ENCODE results near the gene SEMA3A. TPM values are rescaled to one million over a fixed set of nuclear protein-coding genes. Genes with fewer than 3 reads are reported as not detected.

The SEMA3A gene
- total and polyA plus RNA-seq, 7 donors, result 0.05 to 0.79 (median 0.32) TPM

DNA sequence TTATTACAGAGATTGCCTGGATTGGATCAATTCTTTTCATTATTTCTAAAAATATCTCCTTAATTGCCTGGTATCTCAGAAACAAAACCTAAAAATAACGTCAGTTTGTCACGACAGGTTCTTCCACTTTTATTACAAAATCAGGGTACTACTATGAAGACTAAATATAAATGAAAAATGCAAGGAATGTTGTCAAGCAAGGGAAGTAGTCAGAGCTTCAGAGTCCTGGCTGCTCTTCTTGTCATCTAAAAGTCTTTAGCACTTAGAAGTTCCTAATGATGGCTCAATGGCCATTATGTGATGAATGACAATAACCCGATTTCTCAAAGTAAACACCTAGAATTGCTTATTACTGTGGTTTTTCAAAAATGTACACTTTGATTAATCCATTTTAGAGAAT, 192.2 kb downstream of the SEMA3A start:
- intact Hi-C loops (cut with DNase I), result no loop called here
- DNase-seq (no peak), ATAC-seq (no peak)
- Histone ChIP-seq H3K4me1 (no peaks in the 10 kb centered on the region), H3K9me3 (no peaks in the 10 kb centered on the region), H3K27ac (no peak overlapping the region), H3K4me3 (no peak overlapping the region), H3K27me3 (ENCODE audit: insufficient read depth in 3 of 3, low read length in 2 of 3) (no peaks in the 10 kb centered on the region), H3K36me3 (ENCODE audit: insufficient read depth in 1 of 2, low read depth in 1 of 2) (no peaks in the 10 kb centered on the region)
- WGBS, 3 donors, result 66 to 79% (median 67%) methylated on average over 3 of the region's 3 CpGs
- TF ChIP-seq, protein P1, sequence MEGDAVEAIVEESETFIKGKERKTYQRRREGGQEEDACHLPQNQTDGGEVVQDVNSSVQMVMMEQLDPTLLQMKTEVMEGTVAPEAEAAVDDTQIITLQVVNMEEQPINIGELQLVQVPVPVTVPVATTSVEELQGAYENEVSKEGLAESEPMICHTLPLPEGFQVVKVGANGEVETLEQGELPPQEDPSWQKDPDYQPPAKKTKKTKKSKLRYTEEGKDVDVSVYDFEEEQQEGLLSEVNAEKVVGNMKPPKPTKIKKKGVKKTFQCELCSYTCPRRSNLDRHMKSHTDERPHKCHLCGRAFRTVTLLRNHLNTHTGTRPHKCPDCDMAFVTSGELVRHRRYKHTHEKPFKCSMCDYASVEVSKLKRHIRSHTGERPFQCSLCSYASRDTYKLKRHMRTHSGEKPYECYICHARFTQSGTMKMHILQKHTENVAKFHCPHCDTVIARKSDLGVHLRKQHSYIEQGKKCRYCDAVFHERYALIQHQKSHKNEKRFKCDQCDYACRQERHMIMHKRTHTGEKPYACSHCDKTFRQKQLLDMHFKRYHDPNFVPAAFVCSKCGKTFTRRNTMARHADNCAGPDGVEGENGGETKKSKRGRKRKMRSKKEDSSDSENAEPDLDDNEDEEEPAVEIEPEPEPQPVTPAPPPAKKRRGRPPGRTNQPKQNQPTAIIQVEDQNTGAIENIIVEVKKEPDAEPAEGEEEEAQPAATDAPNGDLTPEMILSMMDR (IDR thresholded peaks at IDR 0.05), result no peak

DNA sequence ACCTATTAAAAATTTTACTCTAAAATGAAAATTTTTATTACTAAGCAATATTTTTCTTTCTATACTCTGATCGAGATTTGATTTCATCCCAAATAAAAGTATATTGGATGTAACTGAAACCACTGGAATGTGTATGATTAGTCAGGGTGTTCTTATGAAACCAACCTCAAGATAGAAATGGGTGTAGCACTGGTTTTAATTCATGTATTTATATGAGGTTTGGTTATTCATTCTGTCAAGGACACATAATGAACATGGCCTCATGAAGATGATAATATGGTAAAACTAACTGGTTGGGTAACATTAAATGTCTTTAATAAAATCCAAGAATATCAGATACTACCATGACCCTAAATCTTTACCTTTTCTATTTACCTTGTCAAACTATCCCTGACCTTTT, 197.7 kb downstream of the SEMA3A start:
- H3K27me3 ChIP-seq (ENCODE audit: insufficient read depth in 3 of 3, low read length in 2 of 3), result no peaks in the 10 kb centered on the region
- H3K4me3 ChIP-seq, result no peak overlapping the region
- TF ChIP-seq, protein P1 (IDR thresholded peaks at IDR 0.05), result no peak
- DNase-seq (no peak), ATAC-seq (no peak)
- 0% methylated on average over 1 of the region's 1 CpG for WGBS, 3 donors
- intact Hi-C loops (cut with DNase I), result no loop called here
- H3K36me3 ChIP-seq (ENCODE audit: insufficient read depth in 1 of 2, low read depth in 1 of 2), result no peaks in the 10 kb centered on the region
- H3K27ac ChIP-seq, result no peak overlapping the region
- H3K9me3 ChIP-seq, result no peaks in the 10 kb centered on the region
- H3K4me1 ChIP-seq, result no peaks in the 10 kb centered on the region

DNA sequence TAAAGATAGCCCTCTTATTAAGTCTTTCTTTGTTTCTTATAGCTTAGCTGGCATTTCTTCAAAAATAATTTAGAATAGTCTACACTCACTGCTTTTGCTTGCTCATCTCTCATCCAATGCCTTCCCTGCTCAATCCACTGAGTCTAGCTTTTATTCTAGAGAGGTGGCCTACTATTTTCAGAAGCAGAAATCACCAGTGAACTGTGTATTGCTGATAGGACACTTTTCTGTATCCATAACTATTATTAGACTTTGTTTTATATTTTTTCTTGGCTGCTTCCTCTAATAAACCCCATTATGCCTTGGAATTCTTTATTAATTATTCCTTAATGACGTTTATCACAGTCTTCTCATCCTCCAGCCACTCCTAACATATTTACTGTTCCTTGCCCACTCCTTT, 206.8 kb downstream of the SEMA3A start:
- H3K9me3 ChIP-seq, result no peaks in the 10 kb centered on the region
- H3K27ac ChIP-seq, result no peak overlapping the region
- intact Hi-C loops (cut with DNase I), result no loop called here
- H3K36me3 ChIP-seq (ENCODE audit: insufficient read depth in 1 of 2, low read depth in 1 of 2), result no peaks in the 10 kb centered on the region
- TF ChIP-seq, protein P1 (IDR thresholded peaks at IDR 0.05), result no peak
- H3K4me1 ChIP-seq, result no peaks in the 10 kb centered on the region
- DNase-seq (no peak), ATAC-seq (no peak)
- no peak overlapping the region for H3K4me3 ChIP-seq
- WGBS, 3 donors, result 57 to 63% (median 61%) methylated on average over 1 of the region's 1 CpG
- no peaks in the 10 kb centered on the region for H3K27me3 ChIP-seq (ENCODE audit: insufficient read depth in 3 of 3, low read length in 2 of 3)

DNA sequence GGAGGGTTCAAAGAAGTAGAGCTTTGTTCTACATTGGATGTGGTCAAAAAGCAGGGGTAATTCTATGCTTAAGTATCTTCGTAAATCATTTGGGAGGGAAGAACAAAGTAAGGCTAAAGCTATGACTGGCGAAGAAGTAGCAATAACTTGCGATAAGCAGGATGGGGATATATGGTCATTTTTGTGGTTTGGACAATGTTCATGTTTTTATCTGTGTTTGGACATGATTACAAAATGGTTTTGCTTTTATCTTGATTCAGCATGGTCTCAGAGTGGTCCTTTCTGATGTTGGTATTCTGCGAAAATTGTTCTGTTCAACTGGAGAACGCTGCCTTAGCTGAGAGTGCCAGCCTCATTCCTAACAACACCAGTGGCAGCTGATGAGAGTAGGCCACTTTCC, 208.8 kb downstream of the SEMA3A start:
- Histone ChIP-seq H3K27me3 (ENCODE audit: insufficient read depth in 3 of 3, low read length in 2 of 3) (no peaks in the 10 kb centered on the region), H3K9me3 (no peaks in the 10 kb centered on the region), H3K4me3 (no peak overlapping the region), H3K4me1 (no peaks in the 10 kb centered on the region), H3K36me3 (ENCODE audit: insufficient read depth in 1 of 2, low read depth in 1 of 2) (no peaks in the 10 kb centered on the region), H3K27ac (no peak overlapping the region)
- ATAC-seq, result no peak
- intact Hi-C loops (cut with DNase I), result no loop called here
- TF ChIP-seq, protein P1 (IDR thresholded peaks at IDR 0.05), result no peak
- DNase-seq, result no peak
- WGBS, 3 donors, result 91 to 94% (median 94%) methylated on average over 5 of the region's 5 CpGs

DNA sequence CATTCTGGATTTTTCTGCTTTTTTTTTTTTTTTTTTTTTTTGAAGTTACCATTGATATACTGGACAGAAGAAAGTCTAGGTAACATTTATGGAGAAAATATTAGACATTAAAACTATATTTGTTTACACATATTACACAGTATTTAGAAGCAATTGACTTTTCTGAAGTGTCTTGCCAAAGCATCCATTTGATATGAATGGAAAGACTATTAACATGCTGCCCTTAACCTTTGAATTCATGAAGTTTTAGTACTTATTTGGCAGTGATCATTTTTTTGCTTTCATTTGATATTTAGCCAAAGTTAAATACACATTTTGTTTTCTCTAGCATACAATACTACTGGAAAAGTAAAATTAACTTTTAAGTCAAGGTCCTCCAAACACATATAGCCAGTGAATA, 210.0 kb downstream of the SEMA3A start:
- Histone ChIP-seq H3K27me3 (ENCODE audit: insufficient read depth in 3 of 3, low read length in 2 of 3) (no peaks in the 10 kb centered on the region), H3K27ac (no peak overlapping the region), H3K4me1 (no peaks in the 10 kb centered on the region), H3K36me3 (ENCODE audit: insufficient read depth in 1 of 2, low read depth in 1 of 2) (no peaks in the 10 kb centered on the region), H3K9me3 (no peaks in the 10 kb centered on the region), H3K4me3 (no peak overlapping the region)
- intact Hi-C loops (cut with DNase I), result no loop called here
- TF ChIP-seq, protein P1 (IDR thresholded peaks at IDR 0.05), result no peak
- ATAC-seq (no peak), DNase-seq (no peak)

Data from psoas muscle (tissue), 8 donors.